Dermis microvascular lymphatic vessel endothelial cell (primary cell): Measurements from ENCODE around the gene P4HB. TPM values are rescaled to one million over a fixed set of nuclear protein-coding genes. Genes with fewer than 3 reads are reported as not detected.
"Not testable (repeated sequence)": the region's sequence is repeated elsewhere in the genome, so short reads cannot be mapped to it uniquely, and the experiment has no call there.

Experiments used
- DNase-seq, 2 donors: peaks; one replicate each; pipeline versions ENCODE4 v3.0.0 to v3.0.0-alpha.2; 2010; ENCODE audit warnings: low read depth in 2 of 2
- total RNA-seq: library from RNA; depleted of rRNA; stranded (reverse); fragments of >200 nt; gene quantifications from 2 replicates; pipeline ENCODE4 v1.2.1, GENCODE V29; 2014

Gene P4HB
- total RNA-seq, 1 donor from 2014 or later = 634 TPM

DNA sequence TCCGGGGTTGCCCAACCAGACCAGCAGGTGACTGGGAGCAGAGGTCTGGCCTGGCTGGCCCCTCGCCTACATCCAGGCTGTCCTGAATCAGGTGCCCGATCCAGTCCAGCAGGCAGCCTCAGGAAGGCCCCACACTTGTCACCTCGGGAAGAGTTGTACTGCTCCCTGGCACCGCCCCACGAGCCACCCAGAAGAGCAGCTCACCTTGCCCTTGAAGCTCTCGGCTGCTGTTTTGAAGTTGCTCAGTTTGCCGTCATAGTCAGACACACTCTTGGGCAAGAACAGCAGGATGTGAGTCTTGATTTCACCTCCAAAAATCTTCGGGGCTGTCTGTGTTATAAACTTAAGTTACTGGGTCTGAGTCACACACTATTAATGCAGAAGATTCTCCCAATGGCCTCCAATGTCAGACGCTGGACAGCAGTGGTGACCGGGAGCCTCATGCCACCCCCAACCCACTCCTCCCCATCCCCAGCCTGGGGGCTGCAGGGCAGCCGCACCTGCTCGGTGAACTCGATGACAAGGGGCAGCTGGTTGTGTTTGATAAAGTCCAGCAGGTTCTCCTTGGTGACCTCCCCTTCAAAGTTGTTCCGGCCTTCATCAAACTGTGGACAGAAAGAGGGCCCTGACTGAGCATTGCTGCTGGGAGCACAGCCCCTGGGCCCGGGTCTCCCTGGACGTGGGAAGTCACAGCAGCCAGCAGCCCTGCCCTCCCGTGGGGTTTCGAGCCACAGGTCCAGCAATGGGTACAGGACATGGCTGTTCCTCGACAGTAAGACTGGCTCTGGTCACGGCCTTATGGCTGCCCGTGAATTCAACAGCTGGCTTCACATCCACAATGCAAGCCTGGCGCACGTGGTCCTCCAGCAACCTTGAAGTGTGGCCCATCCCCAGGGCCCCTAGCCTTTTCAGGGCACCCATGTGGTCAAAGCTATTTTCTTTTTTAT is 13.3 kb downstream of the P4HB start:
- no peak for DNase-seq

DNA sequence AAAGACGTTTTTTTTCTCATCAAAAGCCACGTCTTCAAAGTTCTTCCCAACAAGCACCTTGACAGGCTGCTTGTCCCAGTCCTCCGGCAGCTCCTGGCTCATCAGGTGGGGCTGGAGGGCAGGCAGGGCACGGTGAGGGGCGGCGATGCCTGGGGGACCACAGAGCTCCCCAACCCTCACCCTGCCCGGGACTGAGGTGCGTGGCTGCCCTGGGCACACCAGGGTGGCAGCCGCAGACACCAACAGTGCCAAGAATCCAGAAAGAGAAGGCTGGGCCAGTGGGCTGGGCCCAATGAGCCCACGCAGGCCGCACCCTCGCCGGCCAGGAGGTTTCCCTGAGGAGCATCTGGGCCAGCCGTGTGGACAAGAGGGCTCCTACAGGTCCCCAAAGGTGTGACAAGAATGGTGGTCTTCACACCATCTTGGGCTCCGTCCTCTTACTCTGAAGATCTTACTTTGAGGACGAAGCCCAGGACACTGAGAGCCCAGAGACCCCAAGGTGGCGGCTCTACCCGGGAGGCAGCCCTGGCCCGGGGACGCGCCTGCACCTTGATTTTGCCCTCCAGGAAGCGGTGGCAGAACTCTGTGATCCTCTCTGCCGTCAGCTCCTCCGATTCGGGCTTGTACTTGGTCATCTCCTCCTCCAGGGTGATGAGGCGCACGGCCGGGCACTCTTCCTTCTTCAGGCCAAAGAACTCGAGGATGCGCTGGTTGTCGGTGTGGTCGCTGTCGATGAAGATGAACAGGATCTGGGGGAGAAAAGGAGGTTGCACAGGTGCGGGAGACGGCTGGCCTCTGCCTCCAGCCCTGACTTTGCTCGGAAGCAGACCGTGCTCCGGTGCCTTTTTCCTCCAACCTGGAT is 14.2 kb downstream of the P4HB start:
- DNase-seq = no peak

GRCh38 chr17:81845361-81845760 is 15.0 kb downstream of the P4HB start:
- no peak for DNase-seq

GRCh38 chr17:81844887-81845286 is 15.4 kb downstream of the P4HB start:
- no peak for DNase-seq

DNA sequence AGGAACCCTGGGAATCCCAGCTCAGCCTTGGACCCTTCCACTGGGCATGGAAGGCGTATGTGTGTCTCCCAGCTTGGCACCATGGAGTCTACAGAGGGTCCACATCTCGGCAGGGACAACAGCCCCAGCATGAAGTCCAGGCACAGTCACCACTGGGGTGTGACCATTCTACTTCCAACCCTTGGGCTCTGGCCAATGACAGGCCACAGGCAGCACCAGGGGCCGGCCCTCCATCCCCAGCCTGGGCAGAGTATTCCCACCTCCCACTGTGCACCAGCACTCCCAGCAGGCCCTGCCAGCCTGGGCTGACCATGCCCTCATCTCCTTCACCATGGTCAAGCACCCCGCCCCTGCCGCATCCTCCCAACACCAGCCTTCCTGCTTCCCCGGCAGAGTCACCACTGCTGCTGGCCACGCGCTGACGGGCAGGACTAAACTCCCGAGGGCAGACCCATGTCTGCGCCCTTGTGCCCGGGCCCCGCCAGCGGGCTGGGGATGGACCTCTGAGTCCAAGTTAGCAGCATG is 15.9 kb downstream of the P4HB start:
- DNase-seq = no peak

DNA sequence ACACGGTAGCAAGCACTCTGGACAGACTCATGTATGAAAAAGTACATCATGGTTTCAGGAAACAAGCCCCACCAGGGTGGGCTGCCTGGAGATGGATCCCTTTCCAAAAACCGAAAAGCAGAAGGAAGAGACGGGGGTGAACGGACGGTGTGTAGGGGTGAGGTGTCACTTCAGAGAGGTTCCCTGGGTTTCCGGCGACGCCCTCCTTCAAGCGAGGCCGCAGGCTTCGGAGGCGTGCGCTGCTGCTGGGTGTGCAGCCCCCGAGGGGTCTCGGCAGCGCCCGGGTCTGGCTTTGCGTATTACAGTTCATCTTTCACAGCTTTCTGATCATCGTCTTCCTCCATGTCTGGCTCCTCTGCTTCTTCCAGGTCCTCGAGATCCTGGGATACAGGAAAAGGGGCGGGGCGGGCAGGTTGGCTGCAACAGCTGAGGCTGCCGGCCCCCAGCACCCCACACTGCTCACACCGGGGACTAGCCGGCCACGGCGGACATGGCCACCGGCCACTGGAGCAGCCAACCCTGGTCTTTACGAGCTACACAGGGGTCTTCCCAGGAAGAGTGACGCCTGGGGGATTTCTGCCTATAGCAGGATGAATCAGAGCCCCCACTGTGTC is 16.5 kb downstream of the P4HB start:
- DNase-seq = no peak

DNA sequence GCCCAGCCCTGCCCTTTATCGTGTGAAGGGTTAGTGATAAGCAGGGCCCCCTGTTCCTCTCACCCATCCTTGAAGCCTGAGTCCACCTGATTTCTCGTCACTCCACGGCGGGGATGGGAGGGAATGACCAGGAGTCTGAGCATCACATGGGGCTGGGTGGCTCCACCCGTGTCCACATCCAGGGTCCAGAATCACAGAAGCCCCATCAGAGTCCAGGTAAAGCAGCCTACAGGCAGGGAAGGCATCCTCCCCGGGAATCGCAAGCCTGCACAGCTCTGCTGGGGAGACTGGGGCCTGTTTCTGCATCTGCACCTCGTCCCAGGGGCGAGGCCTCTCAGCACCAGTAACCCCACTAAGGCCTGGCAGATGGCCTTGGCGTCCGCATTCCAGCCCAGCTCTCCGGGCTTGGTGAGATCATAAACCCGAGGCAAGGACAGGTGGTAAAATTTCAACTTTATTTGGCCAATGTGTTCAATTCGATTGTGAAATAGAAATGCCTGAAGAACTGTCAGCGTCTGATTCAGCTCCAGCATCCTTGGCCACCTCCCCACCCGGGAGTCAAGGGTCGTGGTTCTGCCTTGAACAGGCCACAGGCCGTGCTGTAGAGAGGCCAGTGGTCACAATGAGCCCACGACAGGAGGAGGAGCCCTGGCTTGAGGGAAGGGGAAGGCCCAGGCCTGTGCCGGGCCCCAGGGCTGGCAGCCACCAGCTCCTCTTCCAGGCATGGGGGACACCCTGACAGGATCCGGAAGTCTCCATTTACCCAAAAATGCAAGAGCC is 17.4 kb downstream of the P4HB start:
- DNase-seq = no peak

DNA sequence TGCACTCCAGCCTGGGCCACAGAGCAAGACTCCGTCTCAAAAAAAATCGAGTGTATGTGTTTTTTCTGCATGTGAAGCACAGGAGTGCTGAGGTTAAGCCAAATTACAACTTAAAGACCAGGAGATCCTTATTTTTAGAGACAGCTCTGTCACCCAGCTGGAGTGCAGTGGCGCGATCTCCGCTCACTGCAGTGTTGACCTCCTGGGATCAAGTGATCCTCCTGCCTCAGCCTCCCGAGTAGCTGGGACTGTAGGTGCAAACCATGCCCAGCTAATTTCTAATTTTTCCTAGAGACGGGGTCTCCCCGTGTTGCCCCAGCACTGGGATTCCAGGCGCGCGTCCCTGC is 18.0 kb downstream of the P4HB start:
- DNase-seq = no peak

DNA sequence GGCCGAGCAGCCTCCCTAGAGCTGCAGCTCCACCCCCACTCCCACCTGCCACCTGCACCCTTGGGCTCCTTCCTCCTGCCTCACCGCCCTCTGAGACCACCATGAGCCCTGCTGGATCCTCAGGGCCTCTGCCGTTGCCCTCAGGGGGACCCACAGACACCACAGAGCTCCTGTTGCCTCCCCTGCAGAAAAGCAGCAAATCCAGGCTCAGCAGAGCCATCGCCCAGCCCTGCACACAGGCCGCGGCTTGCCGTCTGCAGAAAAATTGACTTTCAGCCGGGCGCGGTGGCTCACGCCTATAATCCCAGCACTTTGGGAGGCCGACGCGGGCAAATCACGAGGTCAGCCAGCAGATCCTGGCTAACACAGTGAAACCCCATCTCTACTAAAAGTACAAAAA is 18.5 kb downstream of the P4HB start:
- DNase-seq = no peak

DNA sequence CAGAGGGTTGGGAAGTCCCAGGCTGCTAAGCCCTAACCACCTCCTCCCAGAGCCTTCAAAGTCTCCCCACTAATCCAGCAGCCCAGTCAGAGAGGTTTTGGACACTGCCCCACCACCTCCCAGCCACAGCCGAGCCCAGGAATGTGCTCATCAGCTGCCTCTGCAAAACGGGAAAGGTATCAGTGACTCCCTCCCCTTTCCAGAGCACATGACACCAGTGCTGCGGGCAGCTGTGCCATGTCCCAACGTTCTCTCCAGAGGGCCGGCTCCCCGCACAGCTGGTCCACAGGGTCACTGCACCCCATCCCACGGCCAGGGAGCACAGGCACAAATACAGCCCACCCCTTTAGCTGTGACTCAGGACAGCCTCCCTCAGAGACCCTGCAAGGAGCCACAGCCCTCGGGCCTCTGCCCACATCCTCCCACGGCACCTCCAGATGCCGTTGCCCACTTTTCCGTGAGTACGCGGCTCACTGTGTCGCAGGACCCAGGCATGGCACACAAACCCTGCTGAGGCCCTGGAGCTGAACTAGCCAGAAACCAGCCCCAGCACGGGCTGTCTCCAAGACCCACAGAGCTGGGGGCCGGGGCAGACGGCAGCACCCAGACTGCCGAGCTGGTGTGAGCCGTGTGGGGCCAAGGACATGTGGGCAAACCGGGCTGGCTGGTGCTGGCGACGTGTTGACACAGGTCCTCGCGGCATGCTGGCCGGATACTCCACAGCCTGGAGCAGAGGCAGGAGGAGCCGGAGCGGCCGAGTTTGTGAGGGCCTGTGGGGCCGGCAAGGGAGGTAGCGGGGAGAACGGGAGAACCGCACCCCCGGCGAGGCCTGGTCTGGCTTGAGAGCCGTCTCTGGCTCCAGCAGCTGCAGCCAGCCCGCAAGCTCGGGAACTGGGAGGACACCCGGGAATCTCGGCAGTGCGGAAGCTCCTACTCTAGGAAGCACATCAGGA is 19.2 kb downstream of the P4HB start:
- no peak for DNase-seq

DNA sequence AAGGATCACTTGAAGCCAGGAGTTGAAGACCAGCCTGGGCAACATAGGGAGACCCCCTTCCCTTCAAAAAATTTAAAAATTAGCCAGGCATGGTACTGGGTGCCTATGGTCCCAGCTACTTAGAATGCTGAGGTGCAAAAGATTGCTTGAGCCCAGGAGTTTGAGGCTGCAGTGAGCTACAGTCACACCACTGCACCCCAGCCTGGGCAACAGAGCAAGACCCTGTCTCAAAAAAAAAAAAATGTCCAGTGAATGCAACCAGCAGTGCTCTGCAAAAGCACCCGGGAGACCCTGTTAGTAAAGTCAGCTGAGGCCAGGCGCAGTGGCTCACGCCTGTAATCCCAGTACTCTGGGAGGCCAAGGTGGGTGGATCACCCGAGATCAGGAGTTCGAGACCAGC is 20.3 kb downstream of the P4HB start:
- DNase-seq = not testable (repeated sequence)

DNA sequence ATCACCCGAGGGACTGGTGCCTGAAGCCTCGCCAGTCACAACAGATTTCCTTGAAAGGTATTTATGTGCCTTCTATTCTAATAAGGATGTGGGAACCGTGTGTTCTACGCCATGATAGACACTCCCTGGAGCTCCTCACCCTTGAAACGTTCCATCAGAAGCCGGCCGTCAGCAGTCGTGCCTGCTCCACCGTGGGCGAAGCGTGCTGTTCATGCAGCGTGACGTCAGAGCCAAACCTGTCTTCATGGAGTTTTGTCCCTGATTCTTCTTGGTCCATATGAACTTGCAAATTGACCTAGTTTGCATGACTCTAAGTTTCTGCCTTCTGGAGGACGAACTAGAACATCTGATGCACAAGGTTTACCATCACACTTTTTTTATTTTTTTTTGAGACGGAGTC is 21.0 kb downstream of the P4HB start:
- no peak for DNase-seq

DNA sequence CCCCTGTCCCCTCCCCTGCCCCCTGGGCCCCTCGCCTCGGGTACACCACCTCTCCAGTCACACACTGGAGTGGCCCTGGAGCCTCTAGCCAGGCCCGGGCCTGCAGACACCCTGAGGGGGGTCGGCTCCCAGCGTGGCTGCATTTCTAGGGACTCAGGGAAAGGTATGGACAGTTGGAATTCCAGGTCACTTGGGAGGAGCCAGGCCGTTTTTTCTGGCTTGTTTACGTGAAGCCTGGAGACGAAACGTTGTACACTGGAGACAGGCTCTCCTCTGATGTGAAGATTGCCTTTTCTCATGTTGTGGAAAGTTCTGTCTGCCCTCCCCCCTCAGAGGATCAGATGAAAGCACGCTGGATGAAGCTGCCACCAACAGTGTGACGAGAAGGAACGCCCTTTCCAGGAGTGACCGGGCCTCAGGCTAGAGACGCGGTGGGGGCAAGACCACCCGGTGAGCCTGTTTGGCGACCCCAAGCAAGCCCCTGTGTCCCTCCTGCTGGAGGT is 21.5 kb downstream of the P4HB start:
- no peak for DNase-seq

DNA sequence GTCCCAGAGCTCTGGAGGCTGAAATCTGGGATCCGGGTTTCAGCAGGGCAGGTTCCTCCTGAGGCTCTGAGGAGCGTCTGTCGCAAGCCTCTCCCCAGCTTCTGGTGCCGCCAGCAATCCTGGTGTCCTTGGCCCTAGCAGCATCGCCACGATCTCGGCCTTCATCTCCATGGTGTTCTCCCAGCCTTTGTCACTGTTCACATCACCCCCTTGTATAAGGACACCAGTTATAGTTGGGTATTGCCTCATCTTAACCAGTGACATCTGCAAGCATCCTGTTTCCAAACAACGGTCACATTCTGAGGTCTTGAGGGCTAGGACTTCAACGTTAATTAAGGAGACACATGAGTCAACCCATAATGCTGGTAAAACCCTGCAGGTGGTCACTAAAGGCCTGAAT is 22.7 kb downstream of the P4HB start:
- no peak for DNase-seq

GRCh38 chr17:81834831-81835267 is 25.5 kb downstream of the P4HB start, which contains the start of gene PPP1R27:
Gene PPP1R27 (minus strand): TSS chr17:81835050. CDS start chr17:81834953, 97 bp downstream.
- no peak for DNase-seq

GRCh38 chr17:81833921-81834830 is 26.2 kb downstream of the P4HB start:
- DNase-seq = no peak

- DNase-seq = peak; percentile 81 to 95
These were observed 27.0 kb downstream of the P4HB start, which contains the start of gene MCRIP1 for GRCh38 chr17:81833160-81833920. Gene MCRIP1 (minus strand): TSS chr17:81833291. CDS start chr17:81824506, 8,785 bp downstream.
